ENCODE measurements around the gene CYB561D2.

- no peak for TF ChIP-seq EZH2 (IDR thresholded peaks at IDR 0.05; ENCODE audit: borderline replicate concordance, insufficient read depth, low read length, poor library complexity, severe bottlenecking)
- no peak for TF ChIP-seq CTCF (IDR thresholded peaks at IDR 0.05; ENCODE audit: poor library complexity, severe bottlenecking)
- no peak for TF ChIP-seq TAF1 (IDR thresholded peaks at IDR 0.05; ENCODE audit: low read depth)
- TF ChIP-seq EP300 (conservative IDR thresholded peaks at IDR 0.05; ENCODE audit: poor library complexity, severe bottlenecking) = no peak
- TF ChIP-seq POLR2AphosphoS5 (IDR thresholded peaks at IDR 0.05) = no peak
- TF ChIP-seq RAD21 (conservative IDR thresholded peaks at IDR 0.05) = no peak
These were observed 20.3 kb upstream of the CYB561D2 start for GRCh38 chr3:50330330-50330729.

Measured in neural cell (in vitro differentiated cells).